Measurements from ENCODE around the gene FBXO22. TPM values are rescaled to one million over a fixed set of nuclear protein-coding genes. Genes with fewer than 3 reads are reported as not detected.

The FBXO22 gene
- total and polyA plus RNA-seq, 2 of the 13 experiments (the other 11 are each of a cell fraction or from before 2014, with no cell fraction given), result 45.7 to 112 TPM

DNA sequence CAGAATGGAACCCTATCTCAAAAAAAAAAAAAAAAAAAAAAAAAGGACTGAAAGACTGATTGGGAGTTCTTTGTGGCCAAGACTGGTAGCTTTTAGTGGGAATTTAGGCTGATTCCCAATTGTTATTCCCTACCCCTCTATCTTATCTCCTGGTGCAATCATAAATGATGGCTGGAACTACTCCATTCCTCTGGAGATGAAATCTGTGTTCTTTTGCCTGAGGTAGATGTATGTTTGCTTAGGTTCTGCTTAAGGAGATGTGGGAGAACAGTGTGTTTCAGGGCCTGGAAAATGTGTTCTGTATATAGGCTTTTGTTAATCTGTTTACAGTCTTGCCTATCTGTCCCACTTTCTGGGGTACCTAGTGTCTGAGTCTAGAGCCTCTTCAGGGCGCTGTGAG is 40.9 kb upstream of the FBXO22 start (continued):
- TF ChIP-seq, protein P1, sequence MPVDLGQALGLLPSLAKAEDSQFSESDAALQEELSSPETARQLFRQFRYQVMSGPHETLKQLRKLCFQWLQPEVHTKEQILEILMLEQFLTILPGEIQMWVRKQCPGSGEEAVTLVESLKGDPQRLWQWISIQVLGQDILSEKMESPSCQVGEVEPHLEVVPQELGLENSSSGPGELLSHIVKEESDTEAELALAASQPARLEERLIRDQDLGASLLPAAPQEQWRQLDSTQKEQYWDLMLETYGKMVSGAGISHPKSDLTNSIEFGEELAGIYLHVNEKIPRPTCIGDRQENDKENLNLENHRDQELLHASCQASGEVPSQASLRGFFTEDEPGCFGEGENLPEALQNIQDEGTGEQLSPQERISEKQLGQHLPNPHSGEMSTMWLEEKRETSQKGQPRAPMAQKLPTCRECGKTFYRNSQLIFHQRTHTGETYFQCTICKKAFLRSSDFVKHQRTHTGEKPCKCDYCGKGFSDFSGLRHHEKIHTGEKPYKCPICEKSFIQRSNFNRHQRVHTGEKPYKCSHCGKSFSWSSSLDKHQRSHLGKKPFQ (CRISPR knock-in tag; IDR thresholded peaks at IDR 0.05; ENCODE audit: insufficient replicate concordance), result no peak
- TF ChIP-seq, protein P2, sequence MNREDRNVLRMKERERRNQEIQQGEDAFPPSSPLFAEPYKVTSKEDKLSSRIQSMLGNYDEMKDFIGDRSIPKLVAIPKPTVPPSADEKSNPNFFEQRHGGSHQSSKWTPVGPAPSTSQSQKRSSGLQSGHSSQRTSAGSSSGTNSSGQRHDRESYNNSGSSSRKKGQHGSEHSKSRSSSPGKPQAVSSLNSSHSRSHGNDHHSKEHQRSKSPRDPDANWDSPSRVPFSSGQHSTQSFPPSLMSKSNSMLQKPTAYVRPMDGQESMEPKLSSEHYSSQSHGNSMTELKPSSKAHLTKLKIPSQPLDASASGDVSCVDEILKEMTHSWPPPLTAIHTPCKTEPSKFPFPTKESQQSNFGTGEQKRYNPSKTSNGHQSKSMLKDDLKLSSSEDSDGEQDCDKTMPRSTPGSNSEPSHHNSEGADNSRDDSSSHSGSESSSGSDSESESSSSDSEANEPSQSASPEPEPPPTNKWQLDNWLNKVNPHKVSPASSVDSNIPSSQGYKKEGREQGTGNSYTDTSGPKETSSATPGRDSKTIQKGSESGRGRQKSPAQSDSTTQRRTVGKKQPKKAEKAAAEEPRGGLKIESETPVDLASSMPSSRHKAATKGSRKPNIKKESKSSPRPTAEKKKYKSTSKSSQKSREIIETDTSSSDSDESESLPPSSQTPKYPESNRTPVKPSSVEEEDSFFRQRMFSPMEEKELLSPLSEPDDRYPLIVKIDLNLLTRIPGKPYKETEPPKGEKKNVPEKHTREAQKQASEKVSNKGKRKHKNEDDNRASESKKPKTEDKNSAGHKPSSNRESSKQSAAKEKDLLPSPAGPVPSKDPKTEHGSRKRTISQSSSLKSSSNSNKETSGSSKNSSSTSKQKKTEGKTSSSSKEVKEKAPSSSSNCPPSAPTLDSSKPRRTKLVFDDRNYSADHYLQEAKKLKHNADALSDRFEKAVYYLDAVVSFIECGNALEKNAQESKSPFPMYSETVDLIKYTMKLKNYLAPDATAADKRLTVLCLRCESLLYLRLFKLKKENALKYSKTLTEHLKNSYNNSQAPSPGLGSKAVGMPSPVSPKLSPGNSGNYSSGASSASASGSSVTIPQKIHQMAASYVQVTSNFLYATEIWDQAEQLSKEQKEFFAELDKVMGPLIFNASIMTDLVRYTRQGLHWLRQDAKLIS (CRISPR knock-in tag; IDR thresholded peaks at IDR 0.05), result no peak
- TF ChIP-seq SALL2 (CRISPR knock-in tag; IDR thresholded peaks at IDR 0.05), result no peak
- no peak for TF ChIP-seq ZNF256 (CRISPR knock-in tag; conservative IDR thresholded peaks at IDR 0.05)
- no peak for TF ChIP-seq MIER2 (CRISPR knock-in tag; IDR thresholded peaks at IDR 0.05)

DNA sequence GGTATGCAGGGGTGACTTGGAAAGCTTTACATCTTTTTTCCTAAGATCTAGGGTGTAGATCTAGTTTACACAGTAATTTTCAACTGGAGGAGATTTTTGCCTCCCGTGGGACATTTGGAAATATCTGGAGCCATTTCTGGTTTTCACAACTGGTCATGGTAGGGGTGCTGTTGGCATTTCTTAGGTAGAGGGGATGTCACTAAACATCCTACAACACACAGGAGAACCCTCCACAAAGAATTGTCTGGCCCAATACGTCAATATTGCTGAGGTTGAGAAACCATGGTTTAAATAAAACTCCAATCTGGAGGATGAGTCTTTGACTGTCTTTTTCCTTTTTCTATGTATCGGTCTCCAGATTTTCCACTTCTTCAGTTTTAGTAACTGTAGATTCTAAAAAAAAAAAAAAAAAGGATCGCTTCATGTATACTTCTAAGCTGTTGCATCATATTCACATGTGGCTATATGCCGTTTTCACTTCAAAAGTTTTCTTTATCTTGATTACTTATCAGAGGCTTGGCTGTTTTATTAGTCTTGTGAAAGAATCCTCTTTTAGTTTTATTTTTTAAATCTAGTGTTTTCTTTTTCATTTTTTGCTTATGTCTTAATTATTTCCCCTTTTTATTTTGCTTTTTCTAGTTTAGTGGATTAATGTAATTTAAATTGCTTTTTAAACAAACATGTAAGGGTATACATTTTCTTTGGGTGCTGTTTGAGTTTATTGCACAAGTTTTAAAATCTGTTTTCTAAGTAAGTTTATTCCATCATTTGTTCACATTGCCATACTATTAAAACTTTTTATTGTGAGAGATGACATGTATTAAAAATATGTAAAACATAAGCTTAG is 39.2 kb upstream of the FBXO22 start:
- H3K4me1 ChIP-seq (ENCODE audit: insufficient read depth, low read length), result peaks cover 5% of the 10 kb centered on the region; the same call in 1 of the 2 replicates
- no peaks in the 10 kb centered on the region for H3K79me2 ChIP-seq (ENCODE audit: insufficient read depth, low read length)
- H3K27ac ChIP-seq (ENCODE audit: extremely low read length, insufficient read depth, low read length), result no peak overlapping the region
- in situ Hi-C loops (cut with HindIII; ENCODE audit: extremely low pct_ligation_motif_present, low pct_unique_long_range_greater_than_20kb) (no loop called here), intact Hi-C loops (cut with micrococcal nuclease; ENCODE audit: unreplicated experiment) (no loop called here)
- H3K4me3 ChIP-seq (replicated peaks in 1 of 3; ENCODE audit: insufficient read depth in 1 of 3, low read depth in 2 of 3, low read length in 3 of 3), result no peak overlapping the region
- H2AFZ ChIP-seq (ENCODE audit: low read length), result no peak overlapping the region
- no peak overlapping the region for H3K4me2 ChIP-seq (ENCODE audit: low read depth, low read length)
- peaks cover 2 to 32% of the 10 kb centered on the region in 2 experiments for H3K36me3 ChIP-seq (replicated peaks in 1 of 2; ENCODE audit: control insufficient read depth in 1 of 2, insufficient read depth in 2 of 2, low read length in 2 of 2)
- ChIA-PET CTCF (ENCODE audit: low intra/inter-chr PET ratio, low total read pairs) (no interaction called here), POLR2A (no interaction called here)
- H3K9me3 ChIP-seq (ENCODE audit: low read length), result no peaks in the 10 kb centered on the region
- no TSS peak for BruUV-seq (replicated peaks)
- WGBS (ENCODE audit: low lambda C conversion rate), result 90% methylated on average over 5 of the region's 5 CpGs
- no peak for ATAC-seq
- no peak overlapping the region for H3K9ac ChIP-seq (ENCODE audit: insufficient read depth, low read depth, low read length)
- DNase-seq (ENCODE audit: low spot score), result no peak
- no peaks in the 10 kb centered on the region; the same call in 1 of the 2 replicates for H4K20me1 ChIP-seq (ENCODE audit: insufficient read depth, low read length)
- no peak for FAIRE-seq
- no peaks in the 10 kb centered on the region; a peak in 1 of 5 replicates for H3K27me3 ChIP-seq (ENCODE audit: control insufficient read depth in 1 of 2, insufficient read depth in 2 of 2, low read length in 2 of 2)
- no peak for TF ChIP-seq ISX (CRISPR knock-in tag; conservative IDR thresholded peaks at IDR 0.05)
- no peak for TF ChIP-seq RFX5 (IDR thresholded peaks at IDR 0.05; ENCODE audit: low read depth, low read length)
- TF ChIP-seq, protein P3, sequence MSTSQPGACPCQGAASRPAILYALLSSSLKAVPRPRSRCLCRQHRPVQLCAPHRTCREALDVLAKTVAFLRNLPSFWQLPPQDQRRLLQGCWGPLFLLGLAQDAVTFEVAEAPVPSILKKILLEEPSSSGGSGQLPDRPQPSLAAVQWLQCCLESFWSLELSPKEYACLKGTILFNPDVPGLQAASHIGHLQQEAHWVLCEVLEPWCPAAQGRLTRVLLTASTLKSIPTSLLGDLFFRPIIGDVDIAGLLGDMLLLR (CRISPR knock-in tag; IDR thresholded peaks at IDR 0.05), result no peak
- TF ChIP-seq NFIB (CRISPR knock-in tag; IDR thresholded peaks at IDR 0.05; ENCODE audit: borderline replicate concordance), result no peak
- TF ChIP-seq ZNF446 (CRISPR knock-in tag; IDR thresholded peaks at IDR 0.05), result no peak
- TF ChIP-seq ARNT2 (CRISPR knock-in tag; IDR thresholded peaks at IDR 0.05; ENCODE audit: low read depth), result no peak
- TF ChIP-seq MBNL3 (CRISPR knock-in tag; conservative IDR thresholded peaks at IDR 0.05), result no peak
- TF ChIP-seq RBM39 (IDR thresholded peaks at IDR 0.05; ENCODE audit: low read depth, low read length, poor library complexity, severe bottlenecking), result no peak
- TF ChIP-seq, protein P4, sequence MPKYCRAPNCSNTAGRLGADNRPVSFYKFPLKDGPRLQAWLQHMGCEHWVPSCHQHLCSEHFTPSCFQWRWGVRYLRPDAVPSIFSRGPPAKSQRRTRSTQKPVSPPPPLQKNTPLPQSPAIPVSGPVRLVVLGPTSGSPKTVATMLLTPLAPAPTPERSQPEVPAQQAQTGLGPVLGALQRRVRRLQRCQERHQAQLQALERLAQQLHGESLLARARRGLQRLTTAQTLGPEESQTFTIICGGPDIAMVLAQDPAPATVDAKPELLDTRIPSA (CRISPR knock-in tag; IDR thresholded peaks at IDR 0.05; ENCODE audit: borderline replicate concordance), result no peak
- no peak for TF ChIP-seq ZNF670 (CRISPR knock-in tag; IDR thresholded peaks at IDR 0.05; ENCODE audit: borderline replicate concordance)

Measured in HepG2 (cell line).